Left hindlimb (tissue), 1 donor: ENCODE results near the gene TASOR2.

Source experiments
- DNase-seq: peaks from one replicate; pipeline ENCODE4 v3.0.0-alpha.2; 2018

Gene TASOR2

DNA sequence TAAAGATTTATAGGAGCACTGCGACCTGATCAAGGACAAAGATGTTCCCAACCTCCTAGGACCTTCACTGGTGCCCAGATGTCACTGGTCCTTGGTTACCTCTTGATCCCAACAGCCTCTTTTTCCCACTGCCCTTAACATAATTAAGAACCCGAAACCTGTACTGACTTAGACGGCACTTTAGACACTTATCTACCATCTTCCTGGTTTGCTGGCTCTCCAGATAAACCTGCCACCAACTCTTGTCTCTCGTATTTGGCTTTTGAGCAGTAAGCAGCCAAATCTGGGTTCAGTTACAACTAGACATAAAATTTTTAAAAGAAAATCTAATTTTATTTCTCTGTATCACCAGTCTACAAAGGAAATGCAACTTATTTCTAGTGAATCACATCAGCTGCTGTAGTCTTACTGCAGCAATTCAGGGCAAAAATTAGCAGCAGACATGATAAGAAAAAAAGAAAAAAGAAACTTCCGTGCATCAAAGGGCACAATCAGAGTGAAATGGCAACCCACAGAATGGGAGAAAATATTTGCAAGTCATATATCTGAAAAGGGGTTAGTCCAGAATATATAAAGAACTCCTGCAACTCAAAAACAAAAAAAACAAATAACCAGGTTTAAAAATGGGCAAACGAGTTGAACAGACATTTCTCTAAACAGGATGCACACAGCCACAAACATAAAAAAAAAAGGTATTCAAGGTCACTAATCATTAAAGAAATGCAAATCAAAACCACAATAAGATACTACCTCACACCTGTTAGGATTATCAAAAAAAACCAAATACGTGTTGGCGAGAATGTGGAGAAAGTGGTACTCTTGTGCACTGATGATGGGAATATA lies 27.7 kb upstream of the TASOR2 start:
- DNase-seq = no peak

DNA sequence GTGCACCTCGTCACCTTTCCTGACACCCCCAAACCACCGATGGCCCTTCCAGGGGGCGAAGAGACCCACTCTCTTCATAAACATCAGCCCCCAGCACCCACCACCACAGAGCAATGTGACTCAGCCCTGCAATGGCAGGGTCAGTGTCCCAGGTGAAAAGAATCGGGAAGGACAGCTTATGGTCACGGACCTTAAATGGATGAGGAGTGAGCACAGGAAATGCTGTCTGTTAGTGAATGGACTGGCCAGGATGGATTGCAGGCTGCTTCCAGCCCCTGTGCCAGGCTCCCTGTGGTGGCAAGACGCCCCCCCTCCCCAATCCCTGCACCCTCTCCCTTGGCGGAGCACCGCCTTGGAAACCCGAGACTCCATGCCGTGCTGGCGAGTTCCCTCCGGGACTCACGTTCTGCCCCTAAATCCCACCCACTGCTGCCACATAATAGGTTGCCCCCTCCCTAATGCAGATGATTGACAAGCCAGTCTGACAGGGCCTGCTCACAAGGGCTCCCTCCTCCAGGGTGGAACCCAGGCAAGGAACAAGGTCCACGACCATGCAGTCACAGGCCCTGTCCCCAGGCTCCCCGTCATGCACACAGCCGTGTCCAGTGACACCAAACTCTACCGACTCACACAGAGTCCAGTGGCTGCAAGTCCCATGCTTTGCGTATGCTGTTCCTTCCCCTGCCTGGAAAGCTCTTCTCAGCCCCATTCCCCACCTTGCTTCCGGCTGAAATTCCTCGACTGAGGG lies 25.6 kb upstream of the TASOR2 start:
- DNase-seq = no peak

DNA sequence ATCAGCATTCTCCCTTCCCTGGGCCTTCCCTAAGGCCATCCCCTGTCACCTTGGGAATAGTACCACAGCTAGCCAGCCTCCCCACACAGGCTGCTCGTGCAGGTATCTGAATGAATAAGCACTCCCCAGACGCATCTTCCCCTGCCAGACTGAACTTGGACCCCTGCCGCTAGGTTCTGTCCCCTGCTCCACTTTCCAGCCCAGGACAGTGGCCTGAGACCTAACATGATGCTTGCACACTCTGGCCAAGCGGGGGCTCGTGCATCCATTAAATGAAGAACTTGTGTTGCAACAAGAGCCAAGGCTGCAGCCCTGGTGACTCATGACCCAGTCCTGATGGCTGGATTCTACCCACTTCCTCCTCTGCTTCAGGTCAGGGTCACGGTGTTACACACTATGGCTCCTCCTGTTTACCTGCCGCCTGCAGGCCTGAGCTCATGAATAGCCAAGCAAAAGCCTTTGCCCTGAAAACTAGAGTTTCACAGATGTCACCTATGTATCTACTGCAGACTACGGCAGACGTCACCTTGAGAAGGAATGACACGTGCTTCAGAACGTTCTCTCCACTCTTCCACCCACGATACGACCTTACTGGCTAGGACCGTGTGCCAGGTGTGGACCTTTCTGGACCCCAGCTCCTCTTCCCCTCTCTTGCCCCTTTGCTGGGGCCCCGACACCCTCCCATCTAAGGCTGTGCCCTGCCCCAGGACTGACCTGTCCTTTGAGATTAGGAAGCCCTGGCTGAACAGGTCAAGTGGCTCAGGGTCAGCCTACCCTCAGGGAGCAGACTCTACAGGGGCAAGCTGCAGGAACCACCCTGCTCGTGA lies 24.7 kb upstream of the TASOR2 start:
- DNase-seq = no peak

DNA sequence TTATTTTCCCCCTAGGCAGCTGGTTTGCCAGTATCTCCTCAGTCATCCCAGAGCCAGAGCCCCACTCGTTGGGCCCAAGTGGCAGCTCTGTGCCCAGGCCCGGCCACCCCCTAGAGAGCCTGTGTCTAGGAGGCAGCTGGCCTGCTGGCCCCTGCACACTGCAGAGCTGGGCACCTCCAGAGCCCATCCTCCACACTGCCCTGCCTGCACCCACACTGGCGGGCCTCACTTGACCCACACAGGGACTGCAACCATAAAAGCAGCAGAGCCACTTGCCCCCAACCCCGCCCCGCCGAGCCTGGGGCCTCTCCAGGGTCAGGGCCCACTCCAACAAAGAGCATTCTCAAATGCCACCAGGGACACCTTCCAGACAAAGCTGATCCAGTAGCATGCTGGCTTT lies 23.6 kb upstream of the TASOR2 start:
- DNase-seq = no peak

DNA sequence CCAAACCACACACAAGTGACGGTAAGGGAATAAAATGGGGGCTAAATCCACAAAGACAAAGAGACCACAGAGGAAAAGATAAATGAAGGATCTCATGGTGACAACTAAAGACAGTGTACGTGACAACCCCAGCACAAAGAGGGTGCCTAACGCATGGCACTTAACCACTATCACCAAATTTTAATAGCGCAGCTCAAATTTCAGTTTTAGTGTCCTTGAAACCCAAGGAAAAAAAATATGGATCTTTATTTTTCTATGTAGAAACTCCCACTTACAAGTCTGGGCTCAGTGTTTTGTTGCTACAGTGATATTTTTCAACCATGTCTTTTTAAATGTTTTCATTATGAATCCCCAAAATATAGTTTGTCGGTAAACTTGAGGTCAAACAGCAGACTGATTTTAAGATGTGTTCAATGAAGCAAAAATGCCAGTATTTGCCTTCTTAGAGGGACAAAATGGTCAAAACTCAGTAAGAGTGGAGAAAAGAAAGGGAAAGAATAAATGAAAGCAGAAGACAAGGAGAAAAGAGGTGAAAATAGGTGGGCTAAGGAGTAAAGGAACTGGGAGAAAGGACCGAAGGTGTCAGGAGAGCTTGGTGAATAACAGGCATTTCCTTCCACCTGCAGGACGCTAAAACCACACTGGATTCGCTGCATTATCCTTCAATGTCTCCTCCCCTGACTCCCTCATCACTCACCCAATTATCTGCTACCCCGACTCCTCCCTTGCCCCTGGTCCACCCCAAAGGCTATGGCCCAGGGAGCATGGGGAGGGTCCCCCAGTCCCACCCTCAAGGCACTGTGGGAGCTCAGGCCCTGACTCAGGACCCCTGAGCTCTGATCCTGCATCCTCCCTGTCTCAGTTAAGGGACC lies 21.7 kb upstream of the TASOR2 start:
- no peak for DNase-seq

DNA sequence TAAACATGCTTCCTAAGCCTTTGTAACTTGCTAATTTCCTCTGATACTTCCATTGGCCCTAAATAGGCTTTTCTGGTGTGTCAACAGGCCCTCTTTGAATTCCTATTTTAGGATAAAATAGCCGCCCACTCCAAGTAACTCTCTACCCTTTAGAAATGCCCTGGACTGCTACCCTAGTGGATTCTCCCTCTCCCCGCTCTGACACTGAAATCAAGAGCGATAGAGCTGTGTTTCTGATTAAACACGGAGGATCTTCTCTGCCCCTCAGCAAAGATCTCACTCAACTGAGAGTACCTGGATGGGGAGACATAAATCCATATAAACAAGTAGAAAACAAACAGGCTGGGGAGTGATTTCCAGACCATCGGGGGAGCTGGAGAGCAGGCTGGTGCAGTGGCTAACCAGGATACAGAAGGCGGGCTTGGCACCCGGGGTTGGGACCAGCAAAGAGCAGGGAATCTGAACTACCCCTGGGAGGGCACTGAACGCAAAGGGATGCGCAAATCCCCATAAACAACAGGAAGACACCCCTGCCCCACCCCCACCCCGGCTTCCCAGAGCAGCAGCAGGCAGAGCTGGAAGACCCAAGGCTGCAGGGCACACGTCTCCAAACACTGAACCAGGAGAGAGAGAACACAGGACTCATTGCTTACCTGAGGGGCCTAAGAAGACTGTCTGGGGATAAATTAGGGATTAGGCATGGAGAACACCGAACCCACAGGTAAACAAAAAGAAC lies 20.8 kb upstream of the TASOR2 start:
- no peak for DNase-seq

DNA sequence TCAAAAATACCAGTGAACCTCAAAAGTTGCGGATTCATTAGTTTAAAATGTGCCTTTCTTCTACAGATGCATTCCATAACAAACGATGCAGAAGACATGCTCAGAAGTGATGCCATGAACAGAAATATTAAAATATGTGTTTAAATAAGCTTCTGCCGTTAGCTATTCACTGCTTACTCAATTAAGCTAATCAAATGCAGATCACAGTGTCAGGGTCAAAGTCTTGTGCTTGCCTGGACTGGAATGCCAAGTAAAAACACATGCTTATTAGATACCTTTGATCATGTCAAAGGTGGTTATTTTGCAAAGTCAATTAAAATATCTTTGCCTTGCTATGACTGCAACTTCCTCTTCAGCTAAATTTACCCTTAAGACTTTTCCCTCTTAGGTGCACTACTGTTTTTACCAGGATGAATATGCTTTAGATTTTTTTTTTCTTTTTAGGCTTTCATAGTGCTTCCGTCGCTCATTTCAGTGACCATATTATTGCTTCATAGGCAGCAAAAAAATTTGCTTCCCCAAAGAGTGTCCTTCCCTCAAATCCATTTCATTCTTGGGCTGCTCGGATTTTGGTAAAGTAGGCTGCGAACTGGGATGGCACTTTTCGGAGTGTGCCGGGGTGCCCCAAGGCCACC lies 19.1 kb upstream of the TASOR2 start:
- no peak for DNase-seq

DNA sequence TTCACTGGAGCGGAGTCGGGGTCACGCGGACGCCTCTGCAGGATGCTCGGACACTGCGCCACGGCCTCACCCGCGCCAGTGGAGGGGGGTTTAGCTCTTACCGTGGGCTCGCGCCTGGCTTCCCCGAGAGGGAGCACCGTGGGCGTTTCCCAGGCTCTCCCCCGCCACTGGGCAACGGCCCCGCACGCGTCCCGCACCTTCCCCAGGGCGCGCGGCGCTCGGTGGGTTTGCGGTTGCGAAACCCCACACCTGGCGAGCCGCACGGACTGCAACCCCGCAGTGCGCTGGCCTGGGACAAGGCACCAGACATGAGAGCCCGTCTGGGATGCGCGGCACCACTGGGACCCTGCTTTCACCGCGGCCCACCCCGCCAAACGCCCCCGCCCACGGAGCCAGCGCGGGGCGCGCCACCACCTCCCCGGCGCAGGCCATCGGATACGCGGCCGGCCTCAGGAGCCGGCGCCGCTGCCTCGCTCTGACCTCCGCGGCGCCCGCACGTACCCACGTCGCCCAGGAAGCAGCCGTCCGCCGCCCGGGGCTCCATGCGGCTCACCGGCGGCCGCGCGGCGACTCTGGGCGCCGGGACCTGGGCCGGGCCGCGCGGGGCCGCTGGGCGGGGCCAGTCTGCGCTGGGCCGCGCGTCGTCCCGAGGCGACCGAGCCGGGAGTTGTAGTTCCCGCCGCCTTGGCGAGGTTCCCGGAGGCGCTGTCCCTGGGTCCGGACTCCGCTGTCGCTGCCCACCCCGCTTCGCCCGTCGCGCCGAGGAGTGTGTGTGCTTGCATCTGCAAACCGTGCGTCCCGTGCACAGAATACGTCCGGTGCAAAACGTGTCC lies 18.4 kb upstream of the TASOR2 start, which contains the start of gene ASB13:
Gene ASB13 (minus strand): TSS at position 588 of the 833 bp plus-strand sequence. CDS start 44 bp downstream, at position 544.
- DNase-seq = peak; percentile 66

DNA sequence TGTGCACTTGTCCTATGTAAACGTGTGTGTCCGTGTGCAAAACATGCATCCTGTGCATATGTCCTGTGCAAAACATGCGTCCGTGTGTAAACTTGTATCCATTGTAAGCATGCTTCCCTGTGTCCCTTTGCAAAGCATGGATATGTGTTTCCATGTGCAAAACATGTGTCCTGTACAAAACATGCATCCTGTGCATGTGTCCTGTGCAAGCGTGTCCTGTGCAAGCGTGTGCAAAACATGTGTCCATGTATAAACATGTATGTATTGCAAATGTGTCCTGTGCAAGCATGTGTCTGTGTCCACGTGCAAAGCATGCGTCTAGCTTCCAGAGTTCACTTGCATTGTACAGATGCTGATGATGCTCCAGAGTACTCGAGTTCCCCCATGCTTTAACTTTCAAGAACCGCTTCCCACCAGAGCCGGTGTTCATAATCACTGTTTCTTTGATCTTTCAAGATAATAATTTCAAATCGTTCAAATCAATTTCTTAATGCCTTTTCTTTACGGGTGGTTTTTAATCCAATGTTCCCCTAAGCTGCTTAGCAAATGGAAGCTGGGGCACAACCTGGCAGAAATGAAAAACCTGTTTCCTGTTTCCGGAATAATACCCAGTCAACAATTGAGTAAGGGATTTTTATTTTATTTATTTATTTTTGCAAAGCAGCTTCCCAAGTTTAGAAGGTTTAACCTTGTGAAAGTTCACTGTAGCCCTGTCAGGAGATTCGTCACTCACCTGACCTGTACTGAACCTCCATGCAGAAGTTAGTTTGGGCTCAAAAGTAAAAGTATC lies 17.6 kb upstream of the TASOR2 start:
- DNase-seq = no peak

DNA sequence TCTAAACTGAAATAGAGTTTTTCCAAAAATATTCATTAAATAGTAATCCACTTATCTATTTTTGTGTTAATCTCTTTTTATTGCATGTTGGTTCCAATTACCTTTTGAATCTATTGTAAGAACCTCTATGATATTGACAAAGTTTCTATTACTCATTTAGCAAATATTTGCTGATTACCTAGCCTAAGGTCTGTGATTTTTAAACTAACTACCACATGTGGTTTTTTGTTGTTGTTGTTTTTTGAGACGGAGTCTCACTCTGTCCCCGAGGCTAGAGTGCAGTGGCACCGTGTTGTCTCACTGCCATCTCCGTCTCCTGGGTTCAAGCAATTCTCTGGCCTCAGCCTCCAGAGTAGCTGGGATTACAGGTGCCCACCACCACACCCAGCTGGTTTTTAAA lies 16.2 kb upstream of the TASOR2 start:
- DNase-seq = no peak

DNA sequence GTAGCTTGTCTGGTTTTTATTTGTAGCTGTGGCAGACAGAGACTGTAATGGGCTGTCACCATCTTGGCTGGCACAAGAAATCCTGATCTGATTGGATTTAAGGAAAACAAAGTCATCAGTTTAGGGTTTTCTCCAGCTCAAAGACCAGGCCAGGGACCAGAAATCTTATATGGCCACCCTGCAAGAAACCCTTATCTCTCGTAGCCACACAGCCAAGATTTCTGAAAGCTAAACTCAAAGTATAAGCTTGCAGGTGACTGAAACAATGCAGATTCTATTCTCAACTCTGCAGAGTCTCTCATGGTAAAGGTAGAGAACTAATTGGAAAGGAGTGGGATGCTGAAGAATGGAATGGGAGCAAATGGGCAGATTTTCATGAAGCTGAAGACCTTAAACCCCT lies 15.0 kb upstream of the TASOR2 start:
- DNase-seq = no peak

DNA sequence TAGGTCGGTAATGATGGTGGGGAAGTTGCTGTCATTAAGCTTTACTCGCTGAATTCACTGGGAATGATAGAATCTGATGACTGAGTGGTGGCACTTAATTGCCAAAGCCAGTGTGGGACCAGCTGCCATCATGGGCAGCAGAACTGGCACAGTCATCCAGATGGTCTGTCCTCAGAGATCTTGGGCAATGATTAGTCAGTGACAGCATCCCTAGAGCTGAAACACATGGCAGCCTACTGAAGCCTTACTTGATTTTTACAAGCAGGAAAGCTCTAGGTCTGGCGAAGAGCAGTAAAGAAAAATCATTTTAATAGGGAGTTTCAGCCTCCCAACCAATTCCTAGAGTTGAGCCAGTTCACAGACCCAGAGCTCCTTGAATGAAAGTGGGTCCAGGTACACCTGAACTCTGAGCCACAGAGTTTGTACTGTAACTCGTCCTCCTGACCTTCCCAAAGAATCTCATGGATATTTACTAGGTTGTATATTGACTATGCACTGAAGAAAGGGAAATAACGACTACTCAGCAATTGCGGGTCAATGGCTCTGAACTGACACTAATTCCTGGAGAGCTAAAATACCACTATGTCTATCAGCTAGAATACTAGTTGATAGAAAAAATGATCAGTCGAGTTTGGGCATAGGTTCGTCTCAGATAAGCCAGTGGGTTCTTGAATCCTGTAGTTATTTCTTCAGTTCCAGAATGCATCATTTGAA lies 13.8 kb upstream of the TASOR2 start:
- no peak for DNase-seq

DNA sequence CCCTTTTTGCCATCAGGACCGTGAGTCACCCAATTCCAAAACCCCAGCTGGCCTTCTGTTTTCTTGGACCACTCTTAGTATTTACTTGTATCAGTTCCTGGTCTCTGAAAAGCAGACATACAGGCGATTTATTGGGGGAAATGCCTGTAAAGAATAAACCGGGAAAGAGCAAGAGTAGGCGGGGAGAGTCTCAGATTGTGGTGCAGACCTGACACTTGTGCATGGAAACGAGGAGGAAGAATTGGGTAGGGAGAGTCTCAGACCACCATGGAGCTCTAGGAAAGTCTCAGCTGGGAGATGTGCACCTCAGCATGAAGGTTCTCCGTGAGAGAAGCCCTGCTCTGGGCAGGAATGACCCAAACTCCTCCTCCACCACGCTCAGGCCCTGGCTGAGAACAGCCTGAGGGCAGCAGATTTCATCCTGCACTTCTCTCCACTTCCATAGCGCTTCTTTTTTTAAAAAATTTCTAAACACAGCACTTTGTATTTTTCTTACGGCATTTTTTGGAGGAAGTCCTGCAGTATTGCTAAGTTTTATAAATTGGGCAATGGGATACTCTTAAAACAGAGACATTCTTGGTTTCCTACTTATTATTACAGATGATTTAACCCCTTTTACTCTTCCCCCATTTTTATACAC lies 6.1 kb upstream of the TASOR2 start:
- no peak for DNase-seq

DNA sequence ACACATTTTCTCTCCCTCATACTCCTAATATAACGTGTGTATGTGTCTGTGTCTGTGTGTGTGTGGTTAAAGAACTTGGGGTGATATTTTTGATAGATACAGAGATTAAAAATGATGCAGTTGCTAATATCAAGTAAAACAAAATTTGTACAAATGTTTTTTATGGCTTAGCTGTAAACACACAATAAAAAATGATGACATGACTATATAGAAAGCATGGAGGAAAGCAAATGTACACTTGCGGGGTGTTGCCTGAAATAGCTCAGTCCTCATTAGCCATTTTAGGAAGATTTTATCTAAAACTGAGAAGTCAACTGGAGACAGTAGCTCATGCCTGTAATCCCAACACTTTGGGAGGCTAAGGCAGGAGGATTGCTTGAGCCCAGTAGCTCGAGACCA lies 5.6 kb upstream of the TASOR2 start:
- no peak for DNase-seq

DNA sequence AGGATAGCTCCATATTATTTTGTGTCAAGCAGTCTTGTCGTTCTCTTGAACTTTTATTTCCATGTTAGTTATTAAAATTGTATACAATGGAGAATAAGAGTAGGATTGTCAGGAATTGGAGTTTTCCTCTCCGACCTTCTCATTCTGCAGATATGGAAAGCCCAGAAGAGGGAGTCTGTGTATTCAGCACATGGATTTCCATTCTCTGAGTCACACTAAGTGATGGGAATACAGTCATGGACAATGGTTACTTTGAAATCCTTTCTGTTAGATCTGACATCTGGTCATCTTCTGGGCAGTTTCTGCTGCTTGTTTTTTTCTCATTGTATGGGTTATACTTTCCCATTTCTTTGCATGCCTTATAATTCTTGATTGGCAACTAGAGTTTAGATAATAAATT lies 5.0 kb upstream of the TASOR2 start:
- no peak for DNase-seq

DNA sequence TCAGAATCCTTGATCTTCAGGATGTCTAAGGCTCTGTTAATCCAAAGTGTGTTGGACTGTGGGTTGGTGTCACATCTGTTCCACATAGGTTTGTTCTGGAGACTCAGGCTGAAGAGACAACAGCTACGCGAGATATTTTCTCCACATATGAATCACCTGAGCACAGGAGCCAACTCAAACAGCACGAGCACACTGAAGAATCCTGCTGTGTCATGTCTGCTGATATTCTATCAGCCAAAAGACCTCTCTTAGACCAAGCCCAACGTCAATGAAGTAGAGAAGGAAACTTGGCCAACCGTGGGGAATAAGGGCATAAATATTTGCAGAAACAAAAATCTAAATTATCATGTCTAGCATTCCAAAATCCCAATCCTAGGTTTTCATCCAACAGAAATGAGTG lies 2.7 kb upstream of the TASOR2 start:
- DNase-seq = no peak

DNA sequence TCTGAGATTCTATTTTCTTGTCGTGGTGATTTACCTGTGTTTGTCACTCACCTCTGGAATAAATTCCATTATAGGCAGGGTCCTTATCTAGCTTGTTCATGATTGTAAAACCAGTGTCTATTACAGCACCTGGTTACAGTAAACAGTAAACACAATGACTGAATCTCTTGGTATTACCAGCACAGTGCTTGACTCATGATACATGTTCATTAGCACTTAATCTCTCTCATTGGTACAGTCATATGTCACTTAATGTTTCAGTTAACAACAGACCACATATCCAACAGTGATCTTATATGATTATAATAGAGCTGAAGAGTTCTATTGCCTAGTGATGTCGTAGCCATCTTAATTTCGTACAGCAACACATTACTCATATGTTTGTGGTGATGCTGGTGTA lies 1.6 kb upstream of the TASOR2 start:
- no peak for DNase-seq
